HEK293T (cell line): Measurements from ENCODE around the gene ANKRD44.

ENCODE experiments used
- ARNT ChIP-seq: fragments of 450-650 bp; IDR thresholded peaks from 2 replicates; pipeline ENCODE4 v1.6.1; 2017; ENCODE audit warnings: mild to moderate bottlenecking
- BHLHE40 ChIP-seq: fragments of 450-650 bp; IDR thresholded peaks from 2 replicates; pipeline ENCODE4 v1.6.1; 2016; ENCODE audit warnings: mild to moderate bottlenecking, moderate library complexity, borderline replicate concordance
- ELF4 ChIP-seq: fragments of 450-650 bp; IDR thresholded peaks from 2 replicates; pipeline ENCODE4 v1.6.1; 2017; ENCODE audit warnings: antibody characterized with exemption
- FOXA1 ChIP-seq: fragments of 450-650 bp; IDR thresholded peaks from 2 replicates; pipeline ENCODE4 v1.6.1; 2016; ENCODE audit warnings: mild to moderate bottlenecking
- FOXK2 ChIP-seq: fragments of 450-650 bp; IDR thresholded peaks from 2 replicates; pipeline ENCODE4 v1.6.1; 2016; ENCODE audit warnings: mild to moderate bottlenecking
- SP1 ChIP-seq: fragments of 450-650 bp; IDR thresholded peaks from 2 replicates; pipeline ENCODE4 v1.6.1; 2017
- SUZ12 ChIP-seq: fragments of 450-650 bp; IDR thresholded peaks from 2 replicates; pipeline ENCODE4 v1.6.1; 2016; ENCODE audit warnings: mild to moderate bottlenecking
- ZNF384 ChIP-seq: fragments of 450-650 bp; IDR thresholded peaks from 2 replicates; pipeline ENCODE4 v1.6.1; 2016

- no peak for TF ChIP-seq ZNF384
- no peak for TF ChIP-seq FOXK2
- no peak for TF ChIP-seq SP1
- TF ChIP-seq ELF4, result no peak
- no peak for TF ChIP-seq SUZ12
- TF ChIP-seq FOXA1, result no peak
- TF ChIP-seq ARNT, result no peak
- no peak for TF ChIP-seq BHLHE40
Measured at GRCh38 chr2:197268786-197269584, 41.6 kb downstream of the ANKRD44 start.
